Astrocyte of the cerebellum (primary cell): ENCODE results near the gene IQGAP3.

Experiments used
- DNase-seq: peaks from one replicate; pipeline ENCODE4 v3.0.0-alpha.2; 2011; ENCODE audit warnings: low read depth
- H3K4me3 ChIP-seq: 2 replicates; pipeline ENCODE4 v1.5.1; 2011; ENCODE audit warnings: mild to moderate bottlenecking, low read depth, low read length, moderate library complexity
- in situ Hi-C: cut with HindIII; loops from 2 replicates; pipeline ENCODE4 v1.10.0; 2017; ENCODE audit warnings: low sequenced_read_pairs
- TF ChIP-seq, protein P1 (sequence below): IDR thresholded peaks from 2 replicates; pipeline ENCODE4 v1.5.1; 2012; ENCODE audit warnings: low read length, low read depth, moderate library complexity, mild to moderate bottlenecking; ENCODE audit errors: missing control alignments

The IQGAP3 gene

DNA sequence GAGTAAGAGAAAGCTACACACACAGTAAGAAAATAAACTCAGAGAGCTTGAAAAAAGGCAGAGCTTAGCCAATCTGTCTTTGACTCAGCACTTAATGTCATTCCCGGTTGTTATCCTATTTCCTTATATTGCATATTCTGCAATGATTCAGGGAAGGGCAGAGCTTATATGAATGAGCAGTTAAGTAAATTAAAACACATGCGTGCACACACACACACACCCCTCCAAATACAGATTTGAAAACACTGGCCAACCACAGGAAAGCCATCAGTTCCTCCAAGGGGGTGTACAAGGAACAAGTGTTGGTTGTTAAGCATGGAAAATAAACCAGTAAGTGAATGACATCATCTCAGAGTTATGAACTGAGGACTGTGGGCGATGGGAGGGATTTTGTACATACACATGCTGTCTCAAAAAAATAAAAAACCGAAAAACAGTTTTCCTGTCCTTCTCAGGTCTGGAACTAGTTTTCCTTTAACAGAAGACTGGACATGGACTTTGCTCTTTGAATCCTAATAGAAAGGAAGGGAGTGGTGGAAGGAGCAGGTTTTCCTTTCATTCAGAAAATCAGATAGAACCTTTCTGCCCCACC, 1.0 kb downstream of the IQGAP3 start:
- H3K4me3 ChIP-seq: peak overlapping the region; percentile 65
- peak; percentile 64 for DNase-seq

DNA sequence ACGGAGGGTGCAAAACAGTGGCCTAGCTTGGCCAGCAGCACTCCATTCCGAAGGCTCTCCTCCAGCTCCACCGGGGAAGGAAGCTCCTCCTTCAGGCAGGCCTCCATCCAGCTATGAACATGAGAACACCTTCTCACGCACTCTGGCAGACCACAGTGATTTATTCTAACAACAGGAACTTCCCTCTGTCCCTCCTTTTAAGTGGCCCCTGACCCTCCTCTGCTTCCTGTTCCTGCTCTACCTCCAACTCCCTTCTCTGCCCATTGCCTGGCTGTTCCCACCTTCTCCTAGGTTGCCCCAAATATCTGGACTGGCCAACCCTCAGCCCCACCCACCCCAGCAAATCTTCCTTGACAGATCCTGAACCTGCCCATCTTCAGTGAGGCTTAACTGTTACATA, 5.9 kb downstream of the IQGAP3 start:
- TF ChIP-seq, protein P1, sequence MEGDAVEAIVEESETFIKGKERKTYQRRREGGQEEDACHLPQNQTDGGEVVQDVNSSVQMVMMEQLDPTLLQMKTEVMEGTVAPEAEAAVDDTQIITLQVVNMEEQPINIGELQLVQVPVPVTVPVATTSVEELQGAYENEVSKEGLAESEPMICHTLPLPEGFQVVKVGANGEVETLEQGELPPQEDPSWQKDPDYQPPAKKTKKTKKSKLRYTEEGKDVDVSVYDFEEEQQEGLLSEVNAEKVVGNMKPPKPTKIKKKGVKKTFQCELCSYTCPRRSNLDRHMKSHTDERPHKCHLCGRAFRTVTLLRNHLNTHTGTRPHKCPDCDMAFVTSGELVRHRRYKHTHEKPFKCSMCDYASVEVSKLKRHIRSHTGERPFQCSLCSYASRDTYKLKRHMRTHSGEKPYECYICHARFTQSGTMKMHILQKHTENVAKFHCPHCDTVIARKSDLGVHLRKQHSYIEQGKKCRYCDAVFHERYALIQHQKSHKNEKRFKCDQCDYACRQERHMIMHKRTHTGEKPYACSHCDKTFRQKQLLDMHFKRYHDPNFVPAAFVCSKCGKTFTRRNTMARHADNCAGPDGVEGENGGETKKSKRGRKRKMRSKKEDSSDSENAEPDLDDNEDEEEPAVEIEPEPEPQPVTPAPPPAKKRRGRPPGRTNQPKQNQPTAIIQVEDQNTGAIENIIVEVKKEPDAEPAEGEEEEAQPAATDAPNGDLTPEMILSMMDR: no peak
- no peak for DNase-seq
- in situ Hi-C loops: no loop called here
- H3K4me3 ChIP-seq: no peak overlapping the region

More for the DNA sequence above, 1.0 kb downstream of the IQGAP3 start:
- TF ChIP-seq, protein P1: no peak
- in situ Hi-C loops: no loop called here

DNA sequence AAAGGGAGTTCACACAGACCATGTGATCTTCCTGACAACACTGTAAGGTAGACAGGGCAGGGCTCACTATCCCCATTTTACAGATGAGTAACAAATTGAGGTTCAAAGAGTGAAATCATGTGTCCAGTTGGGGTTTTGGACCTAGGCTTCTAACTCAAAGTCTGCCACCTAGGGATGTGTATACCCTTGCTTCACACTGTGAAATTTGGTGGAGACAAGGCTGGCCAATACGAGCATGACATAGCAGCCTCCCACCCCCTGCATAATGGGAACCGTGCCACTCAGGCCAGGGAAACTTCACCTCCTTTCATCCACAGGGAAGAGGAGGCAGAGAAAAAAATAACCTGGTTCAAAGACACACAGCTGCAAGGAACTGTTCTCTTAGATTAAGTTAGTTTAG, 6.8 kb downstream of the IQGAP3 start:
- DNase-seq: no peak
- TF ChIP-seq, protein P1: no peak
- H3K4me3 ChIP-seq: no peak overlapping the region
- in situ Hi-C loops: no loop called here

DNA sequence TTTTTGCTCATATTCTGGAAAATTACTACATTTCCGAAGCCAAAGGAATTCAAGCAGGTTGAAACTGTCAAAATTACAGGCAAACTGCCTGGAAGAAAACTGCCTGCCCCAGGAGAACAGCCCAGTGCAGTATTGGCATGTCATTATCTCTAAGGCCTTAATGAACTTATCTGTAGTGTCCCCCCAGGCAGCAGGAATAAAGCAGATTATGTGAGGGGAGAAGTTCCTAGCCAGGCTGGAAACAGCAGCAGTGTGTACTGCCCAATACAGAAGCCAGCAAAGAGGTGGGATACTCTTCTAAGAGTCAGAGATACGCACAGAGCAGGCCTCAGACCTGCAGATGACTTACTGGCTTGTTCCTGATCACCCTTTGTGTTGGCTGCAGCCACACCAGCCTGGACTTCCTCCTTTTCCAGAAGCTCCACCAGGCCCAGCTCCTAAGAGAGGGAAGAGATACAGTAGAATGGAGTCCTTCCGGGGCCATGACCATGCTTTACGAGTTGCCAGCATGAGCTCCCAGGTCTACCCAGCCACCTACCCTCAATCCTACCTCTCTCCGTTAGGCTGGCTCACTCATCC, 11.7 kb downstream of the IQGAP3 start:
- TF ChIP-seq, protein P1: no peak
- DNase-seq: no peak
- H3K4me3 ChIP-seq: no peak overlapping the region
- in situ Hi-C loops: no loop called here

DNA sequence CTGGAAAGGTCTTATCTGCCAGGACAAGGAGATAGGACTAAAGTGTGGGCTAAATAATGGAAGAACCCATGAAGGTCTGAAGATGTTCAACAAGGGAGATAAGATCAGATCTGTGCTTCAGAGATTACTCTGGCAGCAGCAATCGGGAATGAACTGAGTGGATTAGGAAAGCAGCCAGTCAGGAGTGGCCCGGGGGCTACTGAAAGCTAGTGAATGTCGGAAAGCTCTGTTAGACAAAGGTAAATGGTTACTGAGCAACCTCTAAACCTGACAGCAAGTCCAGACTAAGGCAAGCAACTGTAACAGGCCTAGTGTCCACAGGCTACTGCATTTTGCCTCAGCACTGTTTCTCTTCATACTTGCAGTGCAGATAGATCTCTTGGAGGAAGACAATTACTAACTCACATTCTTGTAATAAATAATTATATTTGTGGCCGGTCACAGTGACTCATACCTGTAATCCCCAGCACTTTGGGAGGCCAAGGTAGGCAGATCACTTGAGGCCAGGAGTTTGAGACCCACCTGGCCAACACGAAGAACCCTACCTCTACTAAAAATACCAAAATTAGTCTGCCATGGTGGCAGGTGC, 12.5 kb downstream of the IQGAP3 start:
- H3K4me3 ChIP-seq: no peak overlapping the region
- in situ Hi-C loops: no loop called here
- TF ChIP-seq, protein P1: no peak
- no peak for DNase-seq

DNA sequence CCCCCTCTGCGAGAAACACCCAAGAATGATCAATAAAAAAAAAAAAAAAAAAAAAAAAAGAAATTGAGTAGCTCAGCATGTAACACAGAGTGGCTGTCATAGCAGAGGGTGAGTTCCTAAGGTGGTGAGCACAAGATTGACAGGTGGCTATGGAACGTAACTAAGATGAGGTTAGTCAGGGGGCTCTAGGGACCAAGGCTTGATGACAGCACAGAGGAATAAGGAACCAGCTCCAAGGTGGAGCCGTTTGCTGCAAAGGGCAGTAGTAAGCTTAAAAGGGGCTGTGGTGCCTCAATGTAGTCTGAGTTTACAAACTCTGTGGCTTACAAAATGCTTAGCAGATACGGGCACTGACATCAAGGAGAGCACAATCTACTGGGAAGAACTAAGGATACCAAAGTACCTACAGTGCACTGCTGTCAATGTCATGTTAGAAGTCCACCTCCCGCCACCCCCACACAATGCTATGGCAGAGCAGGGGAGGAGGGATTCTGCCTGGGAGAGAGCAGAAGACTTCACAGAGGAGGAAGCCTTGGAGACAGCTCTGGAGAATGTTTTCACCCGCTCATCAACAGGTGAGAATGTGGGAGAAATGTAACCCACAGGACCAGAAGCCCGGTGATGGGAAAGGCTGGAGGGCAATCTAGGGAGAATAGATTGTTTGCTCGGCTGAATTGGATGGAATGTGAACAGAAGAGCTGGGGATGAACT, 13.1 kb downstream of the IQGAP3 start:
- no peak for DNase-seq
- in situ Hi-C loops: no loop called here
- no peak overlapping the region for H3K4me3 ChIP-seq
- TF ChIP-seq, protein P1: no peak
